B cell (primary cell): ENCODE measurements around the gene RIT1.

Experiments
- EZH2 ChIP-seq: IDR thresholded peaks from 2 replicates; pipeline ENCODE4 v1.6.1; 2012; ENCODE audit warnings: borderline replicate concordance, low read depth, mild to moderate bottlenecking, moderate library complexity, low read length; ENCODE audit not compliant: insufficient read depth, poor library complexity, severe bottlenecking
- TF ChIP-seq, protein P1 (sequence below): fragments of 200-600 bp; IDR thresholded peaks from one replicate; pipeline ENCODE4 v1.8.0; 2022; ENCODE audit warnings: antibody characterized with exemption, mild to moderate bottlenecking

DNA sequence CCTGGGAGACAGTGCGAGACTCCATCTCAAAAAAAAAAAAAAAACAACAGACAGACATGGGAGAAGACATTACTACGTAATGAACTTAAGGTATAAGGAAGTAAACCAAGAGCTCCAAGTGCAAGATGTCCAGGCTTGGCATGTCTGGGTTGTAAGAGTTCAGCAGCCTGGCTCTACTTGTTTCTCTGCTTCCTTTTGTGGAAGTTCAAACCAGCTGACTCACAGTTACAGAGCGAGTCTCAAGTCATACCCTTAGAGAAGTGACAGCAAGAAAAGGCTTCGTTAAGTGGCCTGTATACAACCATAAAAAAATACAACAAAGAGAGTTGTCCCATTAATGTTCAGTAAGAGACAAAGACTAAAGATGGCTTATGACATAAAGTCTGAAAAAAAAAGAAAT lies 1.3 kb downstream of the RIT1 start:
- TF ChIP-seq, protein P1, sequence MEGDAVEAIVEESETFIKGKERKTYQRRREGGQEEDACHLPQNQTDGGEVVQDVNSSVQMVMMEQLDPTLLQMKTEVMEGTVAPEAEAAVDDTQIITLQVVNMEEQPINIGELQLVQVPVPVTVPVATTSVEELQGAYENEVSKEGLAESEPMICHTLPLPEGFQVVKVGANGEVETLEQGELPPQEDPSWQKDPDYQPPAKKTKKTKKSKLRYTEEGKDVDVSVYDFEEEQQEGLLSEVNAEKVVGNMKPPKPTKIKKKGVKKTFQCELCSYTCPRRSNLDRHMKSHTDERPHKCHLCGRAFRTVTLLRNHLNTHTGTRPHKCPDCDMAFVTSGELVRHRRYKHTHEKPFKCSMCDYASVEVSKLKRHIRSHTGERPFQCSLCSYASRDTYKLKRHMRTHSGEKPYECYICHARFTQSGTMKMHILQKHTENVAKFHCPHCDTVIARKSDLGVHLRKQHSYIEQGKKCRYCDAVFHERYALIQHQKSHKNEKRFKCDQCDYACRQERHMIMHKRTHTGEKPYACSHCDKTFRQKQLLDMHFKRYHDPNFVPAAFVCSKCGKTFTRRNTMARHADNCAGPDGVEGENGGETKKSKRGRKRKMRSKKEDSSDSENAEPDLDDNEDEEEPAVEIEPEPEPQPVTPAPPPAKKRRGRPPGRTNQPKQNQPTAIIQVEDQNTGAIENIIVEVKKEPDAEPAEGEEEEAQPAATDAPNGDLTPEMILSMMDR = no peak
- TF ChIP-seq EZH2 = no peak
